Lower lobe of right lung (tissue), 2 donors: Measurements from ENCODE around the gene ACACA. TPM values are rescaled to one million over a fixed set of nuclear protein-coding genes. Genes with fewer than 3 reads are reported as not detected.
A peak's percentile ranks its signal among the peaks of the same experiment; 100 is the strongest.

ENCODE experiments used
- ATAC-seq, 2 donors: fragments of 200-7000 bp; cut with Tn5 transposase; one replicate each; pipeline ENCODE4 v1.9.1; 2020 to 2022; ENCODE audit warnings: mild to moderate bottlenecking in 2 of 2, moderate library complexity in 2 of 2
- DNase-seq: peaks from one replicate; pipeline ENCODE4 v3.0.0-alpha.2; 2020
- H3K27ac ChIP-seq: fragments of 200-600 bp; one replicate; pipeline ENCODE4 v1.8.0; 2022
- H3K27me3 ChIP-seq: fragments of 200-600 bp; one replicate; pipeline ENCODE4 v1.8.0; 2022; ENCODE audit warnings: low read depth
- H3K36me3 ChIP-seq: fragments of 200-600 bp; one replicate; pipeline ENCODE4 v1.8.0; 2022; ENCODE audit warnings: mild to moderate bottlenecking
- H3K4me1 ChIP-seq: fragments of 200-600 bp; one replicate; pipeline ENCODE4 v1.8.0; 2022
- H3K4me3 ChIP-seq: fragments of 200-600 bp; one replicate; pipeline ENCODE4 v1.8.0; 2022; ENCODE audit warnings: mild to moderate bottlenecking
- H3K9me3 ChIP-seq: fragments of 200-600 bp; one replicate; pipeline ENCODE4 v1.8.0; 2022
- CTCF ChIP-seq: fragments of 200-600 bp; IDR thresholded peaks from one replicate; pipeline ENCODE4 v1.8.0; 2022; ENCODE audit warnings: antibody characterized with exemption, mild to moderate bottlenecking
- intact Hi-C: fragments of 100-400 bp; cut with DNase I; formaldehyde crosslinking; loops from one replicate; pipeline ENCODE4 v1.11.0; 2022
- total RNA-seq: library from RNA; stranded (reverse); fragmentation: NEBNext Ultra II Directional; extraction: Animal tissue kit (Norgen Biotek cat#: 25700); gene quantifications from one replicate; pipeline ENCODE4 v1.2.1, GENCODE V29; 2021
- donor health status: DM: no; HTN: yes; CAD: no; lungs with severe emphysema.

The ACACA gene
- total RNA-seq, 1 donor from 2014 or later = 132 TPM

- TF ChIP-seq CTCF = no peak
- Histone ChIP-seq H3K36me3 (peaks cover 56% of the 10 kb centered on the region), H3K27me3 (no peaks in the 10 kb centered on the region), H3K4me3 (no peak overlapping the region), H3K27ac (no peak overlapping the region), H3K9me3 (no peaks in the 10 kb centered on the region), H3K4me1 (no peaks in the 10 kb centered on the region)
- DNase-seq = no peak
- ATAC-seq = no peak
- intact Hi-C loops = no loop called here
These were observed 310.6 kb downstream of the ACACA start for GRCh38 chr17:37096071-37096470.

- Histone ChIP-seq H3K4me1 (no peaks in the 10 kb centered on the region), H3K27me3 (no peaks in the 10 kb centered on the region), H3K27ac (no peak overlapping the region), H3K4me3 (no peak overlapping the region), H3K36me3 (peaks cover 58% of the 10 kb centered on the region), H3K9me3 (no peaks in the 10 kb centered on the region)
- DNase-seq = no peak
- intact Hi-C loops = no loop called here
- no peak for ATAC-seq
- TF ChIP-seq CTCF = no peak
These were observed 312.2 kb downstream of the ACACA start for GRCh38 chr17:37094391-37094790.

- Histone ChIP-seq H3K4me3 (no peak overlapping the region), H3K27me3 (no peaks in the 10 kb centered on the region), H3K4me1 (no peaks in the 10 kb centered on the region), H3K27ac (no peak overlapping the region), H3K36me3 (peaks cover 65% of the 10 kb centered on the region), H3K9me3 (no peaks in the 10 kb centered on the region)
- intact Hi-C loops = no loop called here
- TF ChIP-seq CTCF = no peak
- no peak for DNase-seq
- no peak for ATAC-seq
These were observed 313.9 kb downstream of the ACACA start for GRCh38 chr17:37092701-37093100.

GRCh38 chr17:37092071-37092470, 314.6 kb downstream of the ACACA start:
- Histone ChIP-seq H3K4me1 (no peaks in the 10 kb centered on the region), H3K27ac (no peak overlapping the region), H3K36me3 (peaks cover 60% of the 10 kb centered on the region), H3K4me3 (no peak overlapping the region), H3K27me3 (no peaks in the 10 kb centered on the region), H3K9me3 (no peaks in the 10 kb centered on the region)
- intact Hi-C loops = no loop called here
- no peak for TF ChIP-seq CTCF
- DNase-seq (no peak), ATAC-seq (no peak)

GRCh38 chr17:37090941-37091340, 315.7 kb downstream of the ACACA start:
- no peak for TF ChIP-seq CTCF

GRCh38 chr17:37089956-37090355, 316.7 kb downstream of the ACACA start:
- Histone ChIP-seq H3K4me1 (no peaks in the 10 kb centered on the region), H3K36me3 (peaks cover 56% of the 10 kb centered on the region), H3K9me3 (no peaks in the 10 kb centered on the region), H3K4me3 (no peak overlapping the region), H3K27me3 (no peaks in the 10 kb centered on the region), H3K27ac (no peak overlapping the region)
- no peak for DNase-seq
- intact Hi-C loops = no loop called here
- ATAC-seq = peak; percentile 44 to 63
- TF ChIP-seq CTCF = no peak

More at GRCh38 chr17:37090941-37091340, 315.7 kb downstream of the ACACA start:
- H3K27ac ChIP-seq = no peak overlapping the region
- no peaks in the 10 kb centered on the region for H3K4me1 ChIP-seq
- no peak overlapping the region for H3K4me3 ChIP-seq
- H3K9me3 ChIP-seq = no peaks in the 10 kb centered on the region
- no peak for ATAC-seq
- no peak for DNase-seq
- intact Hi-C loops = no loop called here
- no peaks in the 10 kb centered on the region for H3K27me3 ChIP-seq
- peaks cover 60% of the 10 kb centered on the region for H3K36me3 ChIP-seq
